GM21367 (cell line): ENCODE data around the gene PPP1R3E.
"Not testable (repeated sequence)": the region's sequence is repeated elsewhere in the genome, so short reads cannot be mapped to it uniquely, and the experiment has no call there.

Experiments used
- ATAC-seq: cut with Tn5 transposase; IDR thresholded peaks from one replicate; pipeline ENCODE4 v1.9.1; 2021; ENCODE audit not compliant: unreplicated experiment

PPP1R3E gene

DNA sequence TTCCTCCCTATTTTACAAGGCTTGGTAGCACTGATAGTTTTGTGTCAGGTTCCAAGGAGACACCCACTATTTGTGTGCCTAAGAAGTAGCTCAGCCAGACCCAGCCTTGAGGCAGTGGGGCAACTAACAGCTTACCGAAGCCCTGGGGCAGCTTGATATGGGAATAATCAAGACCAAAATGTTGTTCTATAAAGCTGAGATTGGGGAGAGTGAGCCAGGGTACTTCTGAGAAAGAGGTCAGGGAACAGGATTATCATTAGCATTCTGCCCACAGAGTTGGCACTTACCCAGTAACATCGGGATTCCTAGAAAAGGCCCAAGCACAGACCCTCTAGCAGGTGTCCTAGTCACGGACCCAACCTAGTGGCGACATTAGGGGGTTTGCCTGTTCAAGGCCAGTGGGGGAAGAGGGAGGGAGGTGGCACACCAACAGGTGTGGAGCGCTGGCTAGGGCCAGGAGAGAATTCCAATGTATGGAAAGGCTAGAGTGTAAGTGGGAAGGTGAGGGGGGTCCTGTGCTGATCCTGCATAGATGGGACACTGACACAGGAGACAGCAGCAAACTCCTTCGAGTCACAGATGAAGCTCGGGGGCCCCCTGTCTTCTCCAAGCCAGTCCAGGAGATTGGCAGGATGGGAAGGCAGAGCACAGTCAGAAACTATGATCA lies 4.9 kb downstream of the PPP1R3E start:
- ATAC-seq = no peak

DNA sequence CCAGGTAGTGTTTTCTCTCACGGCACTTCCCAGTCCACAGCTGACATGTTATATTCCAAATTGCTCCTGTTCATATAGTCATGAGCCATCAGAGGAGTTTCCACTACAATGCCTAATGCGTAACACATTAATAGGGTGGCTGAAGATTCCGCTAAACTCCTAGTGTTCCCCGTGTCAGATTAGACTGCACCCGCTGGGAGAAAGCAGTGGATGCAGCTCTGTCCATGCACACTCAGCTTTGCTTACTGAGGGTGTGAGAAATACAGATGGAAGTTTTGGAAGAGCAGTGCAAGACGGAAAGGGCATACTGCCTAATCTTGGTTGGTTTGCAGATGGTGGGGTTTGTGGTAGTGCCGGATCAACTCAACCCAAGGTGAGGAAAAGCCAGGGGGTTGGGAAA lies 5.6 kb downstream of the PPP1R3E start:
- no peak for ATAC-seq

DNA sequence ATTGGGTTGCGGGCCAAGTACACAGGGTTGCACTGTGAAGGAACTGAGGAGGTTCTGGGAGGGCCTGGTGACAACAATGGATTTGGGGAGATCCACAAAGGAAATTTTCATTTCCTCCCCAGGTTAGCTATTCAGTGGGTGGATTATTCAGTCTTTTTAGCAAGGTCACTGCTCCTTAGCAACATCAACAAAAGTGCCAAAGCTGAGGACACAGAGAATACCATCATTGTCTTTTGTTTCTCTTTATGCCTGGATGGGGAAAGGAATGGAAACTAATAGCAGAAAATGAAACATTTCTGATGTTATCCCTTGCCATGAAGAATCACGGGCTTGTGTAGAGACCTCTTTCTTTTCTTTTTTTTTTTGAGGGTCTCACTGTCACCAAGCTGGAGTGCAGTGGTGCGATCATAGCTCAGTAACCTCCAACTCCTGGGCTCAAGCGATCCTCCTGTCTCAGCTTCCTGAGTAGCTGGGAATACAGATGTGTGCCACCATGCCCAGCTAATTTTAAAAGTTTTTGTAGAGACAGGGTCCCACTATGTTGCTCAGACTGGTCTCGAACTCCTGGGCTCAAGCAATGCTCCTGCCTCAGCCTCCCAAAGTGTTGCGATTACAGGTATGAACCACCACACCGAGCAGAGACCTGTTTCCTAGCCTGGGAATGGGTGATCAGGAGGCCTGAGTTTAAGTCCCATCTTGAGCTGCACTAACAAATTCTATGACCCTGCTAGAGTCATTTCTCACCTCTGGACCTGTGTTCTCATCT lies 6.5 kb downstream of the PPP1R3E start:
- ATAC-seq = no peak

DNA sequence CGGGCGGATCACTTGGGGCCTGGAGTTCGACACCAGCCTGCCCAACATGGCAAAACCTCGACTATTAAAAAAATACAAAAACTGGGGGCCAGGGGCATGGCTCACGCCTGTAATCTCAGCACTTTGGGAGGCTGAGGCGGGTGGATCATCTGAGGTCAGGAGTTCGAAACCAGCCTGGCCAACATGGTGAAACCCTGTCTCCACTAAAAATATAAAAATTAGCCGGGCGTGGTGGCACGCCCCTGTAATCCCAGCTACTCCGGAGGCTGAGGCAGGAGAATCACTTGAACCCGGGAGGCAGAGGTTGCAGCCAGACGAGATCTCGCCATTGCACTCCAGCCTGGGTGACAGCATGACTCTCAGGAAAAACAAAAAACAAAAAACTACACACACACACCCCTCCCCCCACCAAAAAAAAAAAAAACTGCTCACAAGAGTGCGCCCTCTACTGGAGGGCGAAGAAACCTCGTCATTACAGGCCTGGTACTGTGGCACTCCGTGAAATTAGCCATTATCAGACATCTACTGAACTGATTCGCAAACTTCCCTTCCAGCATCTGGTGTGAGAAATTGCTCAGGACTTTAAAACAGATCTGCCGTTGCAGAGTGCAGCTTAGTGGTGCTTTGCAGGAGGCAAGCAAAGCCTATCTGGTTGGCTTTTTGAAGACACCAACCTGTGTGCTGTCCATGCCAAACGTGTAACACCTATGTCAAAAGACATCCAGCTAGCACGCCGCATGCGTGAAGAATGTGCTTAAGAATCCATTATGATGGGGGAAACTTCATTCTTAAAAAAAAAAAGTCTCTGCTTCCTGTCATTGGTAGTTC lies 7.7 kb downstream of the PPP1R3E start:
- no peak for ATAC-seq

DNA sequence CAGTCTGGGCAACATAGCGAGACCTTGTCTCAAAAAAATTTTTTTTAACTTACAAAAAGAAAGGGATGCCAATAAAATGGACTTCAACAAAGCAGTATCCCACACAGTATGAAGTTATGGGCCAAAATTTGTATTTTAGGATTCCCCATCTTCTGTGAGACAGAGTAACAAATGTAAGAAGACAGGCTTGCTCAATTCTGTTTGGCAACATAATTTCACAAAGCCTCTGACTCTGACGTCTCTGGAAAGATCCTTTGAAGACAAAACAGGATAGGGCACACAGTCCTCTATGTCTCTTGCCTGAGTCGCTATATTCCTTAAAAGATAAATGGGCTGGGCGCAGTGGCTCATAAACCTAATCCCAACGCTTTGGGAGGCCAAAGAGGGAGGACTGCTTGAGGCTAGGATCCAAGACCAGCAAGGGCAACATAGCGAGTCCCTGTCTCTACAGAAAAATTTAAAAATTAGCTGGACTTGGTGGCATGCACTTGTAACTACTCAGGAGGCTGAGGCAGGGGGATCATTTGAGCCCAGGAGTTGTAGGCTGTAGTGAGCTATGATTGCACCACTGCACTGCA lies 15.7 kb downstream of the PPP1R3E start:
- no peak for ATAC-seq

DNA sequence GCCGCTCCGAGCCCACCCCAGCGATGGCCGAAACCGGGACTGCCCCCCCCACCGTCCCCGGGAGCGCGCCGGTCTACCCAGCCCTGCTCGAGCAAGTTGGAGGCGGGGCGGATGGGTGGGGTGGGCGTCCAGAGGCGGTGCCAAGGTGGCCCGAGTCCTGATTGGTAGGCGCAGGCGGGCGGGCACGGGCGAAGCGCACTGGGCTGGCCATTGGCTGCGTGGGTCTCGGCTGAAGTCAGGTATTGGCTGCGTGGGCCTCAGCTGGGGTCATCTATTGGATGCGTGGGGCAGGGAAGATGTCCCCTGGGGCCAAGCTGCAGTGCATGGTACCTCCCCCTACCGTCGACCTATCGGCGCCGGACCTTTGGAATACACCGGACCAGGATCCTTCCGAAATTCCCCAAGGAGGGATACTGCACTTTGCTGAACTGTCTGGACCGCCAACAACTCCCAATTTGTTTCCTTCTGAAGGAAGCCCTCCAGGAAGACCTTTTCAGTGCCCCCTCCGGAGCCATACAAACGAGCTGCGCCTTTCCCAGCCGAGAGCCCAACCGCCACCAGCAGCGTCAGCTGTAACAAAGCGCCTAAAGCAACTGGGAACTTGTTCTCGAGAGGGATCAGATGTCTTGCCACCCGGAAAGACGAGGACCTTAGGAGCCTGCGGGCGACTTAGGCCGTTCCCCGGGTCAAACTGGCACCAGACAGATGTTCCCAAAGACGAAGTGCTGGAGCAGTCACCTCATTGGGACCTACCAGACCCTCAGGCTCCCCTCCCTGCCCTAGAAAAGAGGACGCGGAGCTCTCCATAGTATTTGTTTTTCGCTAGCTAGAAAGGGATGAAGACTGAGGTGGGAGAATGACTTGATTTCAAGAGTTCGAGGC lies 16.4 kb downstream of the PPP1R3E start, which contains the start of gene HOMEZ:
HOMEZ (minus strand) TSS at position 113 of the 882 bp plus-strand sequence. CDS start 180 bp downstream, outside the sequence.
- peak; percentile 96 for ATAC-seq

DNA sequence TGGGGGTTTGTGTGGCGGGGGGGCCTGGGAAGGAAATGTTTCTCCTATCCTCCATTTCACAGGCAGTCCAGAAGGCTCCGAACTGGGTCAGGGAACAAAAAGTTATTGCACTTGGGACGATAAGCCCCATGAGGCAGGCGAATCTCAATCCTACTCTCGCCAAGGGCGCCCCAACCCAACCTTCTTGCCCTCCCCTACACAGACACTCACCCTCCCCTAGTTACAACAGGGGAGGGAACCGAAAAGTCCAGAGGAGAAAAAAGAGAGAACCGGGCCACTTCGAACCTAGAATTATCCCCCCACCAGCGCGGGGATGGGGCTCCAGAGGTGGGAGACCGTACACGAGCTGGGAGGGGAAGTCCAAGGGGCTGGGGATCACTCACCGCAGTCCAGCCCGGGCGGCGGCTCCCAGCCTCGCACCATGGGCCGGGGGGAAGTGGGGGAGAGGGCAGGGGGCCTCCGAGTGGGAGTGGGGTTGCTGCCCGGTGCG lies 17.1 kb downstream of the PPP1R3E start:
- ATAC-seq = peak; percentile 18

DNA sequence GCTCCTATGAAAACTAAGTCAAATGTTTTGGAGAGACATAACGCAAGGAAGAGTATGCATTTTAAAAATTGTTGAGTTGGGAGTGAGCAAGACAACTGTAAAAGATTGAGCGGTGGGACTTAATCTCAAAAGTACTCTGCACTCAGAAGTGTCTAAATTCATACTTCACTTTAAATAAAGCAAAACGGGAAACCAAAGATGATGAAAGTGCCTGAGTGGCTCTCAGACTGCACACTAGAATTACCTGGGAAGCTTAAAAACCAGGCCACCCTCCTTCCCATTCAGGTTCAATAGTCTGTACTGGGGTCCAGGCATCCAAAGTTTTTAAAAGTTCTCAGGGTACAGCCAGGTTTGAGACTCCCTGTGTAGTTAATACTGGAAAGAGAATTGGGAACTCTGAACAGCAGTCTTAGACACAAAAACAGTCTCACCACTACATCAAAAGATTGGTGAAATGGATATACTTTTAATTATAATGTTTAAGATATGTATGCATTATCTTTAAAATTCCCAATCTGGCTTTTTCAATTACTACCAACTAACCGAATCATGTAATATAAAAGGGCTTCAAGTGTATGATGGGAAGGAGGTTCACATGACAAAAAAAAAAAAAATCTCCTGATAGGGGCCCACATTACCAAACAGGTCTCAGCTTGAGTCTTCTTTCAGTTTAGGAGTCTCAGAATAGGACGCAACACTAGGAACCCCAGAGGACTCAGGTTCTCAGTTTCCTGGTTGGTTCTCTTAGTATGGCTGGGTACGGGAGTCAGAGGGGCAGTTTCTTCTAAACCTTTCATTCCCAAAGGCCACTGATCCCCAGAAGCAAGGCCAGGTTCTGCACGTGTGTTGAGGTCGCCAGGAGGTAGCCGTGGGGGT lies 17.8 kb downstream of the PPP1R3E start:
- ATAC-seq = no peak

DNA sequence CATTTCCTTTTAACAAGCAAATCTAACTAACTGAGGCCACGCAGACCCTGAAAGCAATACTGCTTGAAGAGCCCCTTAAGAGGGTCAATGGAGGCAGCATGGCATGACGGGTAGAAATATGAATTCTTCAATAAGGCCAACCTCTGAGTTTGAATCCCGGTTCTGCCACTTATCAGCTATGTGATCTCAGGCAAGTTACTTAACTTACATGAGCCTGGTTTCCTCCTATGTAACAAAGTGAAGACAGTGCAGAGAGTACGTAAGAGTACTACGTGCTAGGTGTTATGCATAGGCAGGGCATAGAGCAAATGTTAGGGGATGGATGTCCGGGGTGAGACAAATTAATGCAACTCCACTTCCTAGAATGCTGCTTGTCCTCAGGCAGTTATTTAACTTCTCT lies 21.4 kb downstream of the PPP1R3E start:
- ATAC-seq = no peak

DNA sequence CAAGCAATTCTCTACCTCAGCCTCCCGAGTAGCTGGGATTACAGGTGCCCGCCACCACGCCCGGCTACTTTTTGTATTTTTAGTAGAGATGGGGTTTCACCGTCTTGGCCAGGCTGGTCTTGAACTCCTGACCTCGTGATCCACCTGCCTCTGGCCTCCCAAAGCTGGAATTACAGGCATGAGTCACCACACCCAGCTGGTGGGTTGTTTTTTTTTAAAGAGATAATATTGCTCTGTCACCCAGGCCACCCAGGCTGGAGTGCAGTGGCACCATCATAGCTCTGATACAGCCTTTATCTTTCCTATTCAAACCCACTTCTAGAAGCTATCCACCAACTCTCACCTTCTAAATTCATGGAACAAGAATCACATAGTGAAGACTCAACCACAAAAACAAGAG lies 24.7 kb downstream of the PPP1R3E start:
- ATAC-seq = not testable (repeated sequence)

DNA sequence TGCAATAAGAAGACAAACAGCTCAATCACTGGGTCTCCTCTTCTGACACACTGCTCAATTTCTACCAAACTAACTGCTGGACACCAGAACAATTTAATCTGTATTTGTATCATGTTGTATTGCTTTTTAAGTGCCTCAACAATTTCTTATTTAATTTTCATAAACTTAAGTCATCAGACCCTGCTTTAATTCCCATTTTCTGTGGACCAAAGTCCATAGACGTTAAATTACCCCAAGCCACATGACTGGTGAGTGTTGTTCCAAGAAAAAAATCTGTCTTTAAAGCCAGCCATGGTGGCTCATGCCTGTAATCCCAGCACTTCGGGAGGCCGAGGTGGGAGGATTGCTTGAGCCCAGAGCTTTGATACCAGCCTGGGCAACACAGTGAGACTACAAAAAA lies 25.5 kb downstream of the PPP1R3E start:
- no peak for ATAC-seq

DNA sequence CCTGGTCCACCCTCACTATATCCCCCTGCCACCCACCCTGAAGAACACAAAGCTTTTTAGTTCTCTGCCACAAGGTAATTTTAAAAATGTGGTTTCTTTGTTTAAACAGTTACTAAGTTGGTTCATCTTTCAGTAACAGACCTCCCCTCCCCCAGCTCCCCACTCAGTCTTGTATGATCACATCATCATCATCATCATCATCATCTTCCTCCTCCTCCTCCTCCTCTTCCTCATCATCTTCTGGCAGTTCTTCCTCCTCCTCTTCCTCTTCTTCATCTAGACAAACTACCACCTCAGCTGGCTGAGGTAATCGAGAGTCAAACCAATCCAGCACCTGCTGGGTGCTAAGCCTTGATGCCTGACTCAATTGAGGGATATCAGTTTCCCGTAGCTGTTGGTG lies 27.2 kb downstream of the PPP1R3E start:
- no peak for ATAC-seq

DNA sequence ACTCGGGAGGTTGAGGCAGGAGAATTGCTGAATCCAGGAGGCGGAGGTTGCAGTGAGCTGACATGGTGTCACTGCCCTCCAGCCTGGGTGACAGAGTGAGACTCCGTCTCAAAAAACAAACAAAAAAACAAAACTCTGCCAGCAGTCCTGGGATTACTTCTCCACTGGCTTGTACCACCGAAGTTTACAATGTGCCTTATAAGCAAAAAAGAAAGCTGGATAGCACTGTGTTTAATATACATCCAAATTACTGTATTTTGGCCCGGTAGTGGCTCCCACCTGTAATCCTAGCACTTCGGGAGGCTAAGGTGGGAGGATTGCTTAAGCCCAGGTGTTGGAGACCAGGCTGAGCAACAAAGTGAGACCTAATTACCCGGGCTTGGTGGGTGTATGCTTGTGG lies 33.5 kb downstream of the PPP1R3E start:
- ATAC-seq = no peak

DNA sequence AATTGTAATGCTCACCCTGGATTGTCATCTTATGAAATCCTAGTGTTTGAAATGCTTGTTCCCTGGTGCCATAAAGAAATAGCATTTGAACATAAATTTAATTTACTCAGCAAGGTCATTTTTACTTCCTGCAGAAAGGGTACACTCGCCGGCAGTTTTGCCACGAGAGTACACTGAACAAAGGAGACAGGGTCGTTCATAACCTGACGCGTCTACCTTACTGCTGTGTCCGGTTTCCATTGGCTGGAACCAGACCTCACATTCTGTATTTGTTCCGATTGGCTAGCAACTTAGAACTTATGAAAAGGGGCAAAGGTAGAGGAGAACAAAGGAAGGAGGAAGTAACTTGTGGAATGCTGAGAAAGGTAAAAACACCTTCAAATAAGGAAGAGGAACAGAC lies 41.8 kb downstream of the PPP1R3E start:
- ATAC-seq = not testable (repeated sequence)

DNA sequence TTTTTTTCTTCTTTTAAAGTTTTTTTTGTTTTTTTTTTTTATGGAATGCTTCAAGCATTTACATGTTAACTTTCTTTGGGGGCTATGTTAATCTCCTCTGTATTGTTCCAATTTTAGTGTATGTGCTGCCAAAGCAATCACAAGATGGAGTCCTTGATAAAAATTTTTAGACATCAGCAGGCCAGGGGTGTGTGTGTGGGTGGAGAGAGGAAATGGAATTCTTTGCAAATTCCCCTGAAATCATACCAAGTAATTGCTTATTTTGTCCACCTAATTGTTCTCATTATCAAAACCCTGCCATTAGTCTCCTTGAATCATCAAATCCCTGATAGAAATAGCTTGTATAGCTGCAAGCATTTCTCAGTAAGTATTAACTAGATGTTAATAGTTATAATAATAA lies 43.2 kb downstream of the PPP1R3E start:
- no peak for ATAC-seq

DNA sequence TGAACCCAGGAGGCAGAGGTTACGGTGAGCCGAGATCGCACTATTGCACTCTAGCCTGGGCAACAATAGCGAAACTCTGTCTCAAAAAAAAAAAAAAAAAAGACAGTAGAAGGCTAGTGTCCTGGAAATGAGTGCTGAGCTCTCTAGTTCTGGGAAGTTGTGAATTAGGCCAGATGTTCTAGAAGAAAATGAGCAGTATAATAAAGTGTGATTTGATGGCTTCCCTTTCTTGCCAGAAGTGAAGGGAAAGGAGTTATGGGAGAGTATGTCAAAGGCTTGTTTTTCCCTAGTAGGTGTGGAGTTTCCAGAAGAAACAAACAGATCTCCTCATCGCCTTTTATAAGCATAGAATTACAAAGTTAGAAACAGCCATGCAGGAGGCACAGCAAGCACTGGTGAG lies 44.4 kb downstream of the PPP1R3E start:
- no peak for ATAC-seq

DNA sequence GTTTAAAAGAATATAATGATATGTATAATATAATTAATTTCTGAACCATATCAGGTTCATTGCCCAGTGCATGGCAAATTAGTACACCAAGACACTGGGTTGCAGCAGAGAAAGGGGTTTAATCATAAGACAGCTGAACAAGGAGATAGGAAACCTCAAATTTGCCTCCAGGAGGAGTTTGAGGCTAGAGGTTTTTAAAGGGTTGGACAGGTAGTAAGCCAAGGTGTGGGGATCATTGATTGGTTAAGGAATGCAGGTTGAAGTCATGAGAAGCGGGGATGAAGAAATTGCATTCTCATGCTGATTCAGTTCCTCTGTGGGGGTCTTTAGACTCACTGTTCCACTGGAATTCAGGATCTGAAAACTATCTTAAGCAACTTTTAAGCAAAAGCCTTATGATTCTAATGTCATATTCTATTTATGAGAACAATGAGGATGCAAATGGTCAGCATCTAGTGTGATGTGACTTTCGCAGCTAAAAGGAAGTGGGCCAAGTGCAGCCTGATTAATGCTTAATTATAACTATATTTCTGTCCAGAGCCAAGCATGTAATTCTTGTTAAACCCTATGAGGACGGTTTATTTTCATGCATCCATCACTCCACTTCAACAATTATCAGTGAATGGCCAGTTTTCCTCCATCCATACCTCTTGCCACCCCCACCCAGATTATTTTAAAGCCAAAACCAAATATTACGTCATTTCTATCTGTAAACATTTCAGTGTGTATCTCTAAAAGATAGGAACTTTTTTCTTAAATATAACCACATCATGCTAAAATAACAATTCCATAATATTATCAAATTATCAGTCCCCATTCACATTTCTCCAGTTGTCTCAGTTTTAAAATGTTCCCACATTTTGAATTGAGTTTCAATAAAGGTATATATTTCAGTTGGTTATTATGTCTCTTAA lies 50.0 kb downstream of the PPP1R3E start:
- ATAC-seq = no peak

DNA sequence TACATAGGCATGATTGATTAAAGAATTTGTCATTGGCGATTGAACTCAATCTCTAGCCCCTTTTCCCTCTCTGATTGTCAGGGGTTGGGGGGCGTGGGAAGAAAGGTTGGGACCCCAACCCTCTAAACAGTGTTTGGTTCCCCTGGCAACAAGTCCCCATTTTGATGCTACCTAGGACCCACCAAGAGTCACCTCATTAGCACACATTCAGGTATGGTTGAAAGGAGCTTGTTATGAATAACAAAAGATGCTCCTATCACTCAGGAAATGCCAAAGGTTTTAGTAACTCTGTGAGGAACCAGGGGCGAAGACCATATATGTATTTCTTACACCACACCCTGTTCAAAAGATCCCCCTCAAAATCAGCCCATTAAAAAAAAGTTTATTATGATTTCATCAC lies 50.7 kb downstream of the PPP1R3E start:
- ATAC-seq = no peak
